ENCODE data around the gene CARS2.

DNA sequence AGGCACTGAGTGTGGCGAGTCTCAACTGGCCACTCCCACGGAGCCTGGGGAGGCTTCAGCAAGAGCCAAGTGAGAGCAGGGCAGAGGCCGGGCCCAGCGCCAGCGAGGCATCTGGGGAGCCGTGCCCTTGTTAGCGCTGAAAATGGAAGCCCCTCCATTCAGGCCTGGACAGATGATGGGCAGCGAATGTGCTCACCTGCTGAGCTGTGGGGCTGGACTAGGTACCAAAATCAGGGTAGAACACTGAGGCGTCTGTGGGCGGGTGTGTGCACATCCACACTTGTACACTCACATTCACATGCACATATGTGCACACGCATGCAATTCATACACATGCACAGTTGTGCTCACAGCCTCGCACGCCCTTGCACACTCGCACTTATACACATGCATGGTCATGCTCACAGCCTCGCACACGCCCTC lies 69.9 kb downstream of the CARS2 start:
- no peak for TF ChIP-seq EZH2 (IDR thresholded peaks at IDR 0.05)
- TF ChIP-seq POLR2AphosphoS5 (IDR thresholded peaks at IDR 0.05; ENCODE audit: borderline replicate concordance, low read depth, low read length): no peak
- TF ChIP-seq FOXP2 (optimal IDR thresholded peaks at IDR 0.05; ENCODE audit: control extremely low read depth, extremely low read length, insufficient read depth): no peak

Measured in SK-N-MC (cell line).